NOMO-1 treated with DMSO at 0.1 percent for 48 hours (cell line): ENCODE data around the gene TOM1L2.

Experiments used
- DNase-seq: peaks from one replicate; lab custom pipeline; 2025; ENCODE audit not compliant: unreplicated experiment; lab: John Stamatoyannopoulos, UW

The TOM1L2 gene

GRCh38 chr17:17902376-17902775, 69.8 kb downstream of the TOM1L2 start:
- no peak for DNase-seq

DNA sequence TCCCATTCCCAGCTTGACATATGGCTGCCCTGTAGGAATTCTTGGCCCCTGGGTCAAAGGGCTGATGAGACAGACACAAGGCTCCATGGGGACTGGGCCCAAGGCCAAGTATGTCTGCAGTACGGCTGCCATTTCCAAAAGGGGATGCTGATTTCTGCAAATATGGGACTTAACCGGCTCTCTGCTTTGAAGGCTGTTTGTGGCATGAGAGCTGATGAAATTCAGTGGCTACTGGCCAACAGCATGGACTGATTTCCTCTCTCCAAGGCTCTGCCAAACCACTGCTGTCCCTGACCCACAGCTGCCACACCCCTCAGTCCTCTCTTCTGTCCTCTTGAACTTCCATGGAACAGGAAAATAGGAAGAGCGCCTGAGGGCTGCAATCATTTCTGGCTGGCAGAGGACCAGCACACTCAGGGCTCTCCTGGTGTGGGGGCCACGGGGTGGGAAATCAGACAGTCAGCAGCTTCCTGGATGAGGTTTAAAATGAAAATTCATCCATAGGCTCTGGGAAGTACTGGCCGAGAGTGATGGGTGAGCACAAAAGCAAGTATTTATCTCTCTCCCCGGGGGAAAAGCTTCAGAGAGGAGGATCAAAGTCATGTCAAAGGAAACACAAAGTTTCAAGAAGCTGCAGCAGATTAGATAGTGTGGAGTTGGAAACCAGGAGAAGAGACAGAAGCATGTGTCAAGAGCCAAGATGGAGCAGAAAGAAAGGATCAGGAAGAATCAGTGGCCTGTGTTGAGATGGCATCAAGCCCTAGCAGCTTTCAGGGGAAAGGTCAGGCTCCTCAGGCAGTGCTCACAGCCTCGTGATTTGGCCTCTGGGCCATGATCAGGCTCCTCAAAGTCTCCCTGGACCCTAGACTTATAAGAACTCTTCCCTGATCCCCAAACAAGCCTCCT, 71.3 kb downstream of the TOM1L2 start:
- DNase-seq: no peak

DNA sequence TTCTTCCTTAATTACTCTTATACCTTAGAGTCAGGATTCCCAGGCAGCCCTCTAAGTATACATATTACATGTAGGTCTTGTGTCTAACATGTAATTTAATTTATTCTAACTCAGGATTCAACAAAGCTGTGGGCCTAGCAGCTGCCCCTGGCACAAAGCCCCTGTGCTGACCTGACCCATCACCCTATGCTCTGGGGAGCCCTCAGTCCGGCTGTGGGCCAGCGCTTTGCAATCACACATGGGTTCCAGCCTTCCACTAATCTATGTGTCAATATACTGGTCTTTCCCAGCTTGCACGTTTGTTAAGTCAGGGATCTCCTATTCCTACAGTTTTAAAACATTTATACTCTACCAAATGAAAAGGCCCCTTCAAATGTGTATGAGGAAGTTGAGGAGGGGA, 72.7 kb downstream of the TOM1L2 start:
- DNase-seq: no peak

GRCh38 chr17:17898673-17899072, 73.5 kb downstream of the TOM1L2 start:
- DNase-seq: no peak

DNA sequence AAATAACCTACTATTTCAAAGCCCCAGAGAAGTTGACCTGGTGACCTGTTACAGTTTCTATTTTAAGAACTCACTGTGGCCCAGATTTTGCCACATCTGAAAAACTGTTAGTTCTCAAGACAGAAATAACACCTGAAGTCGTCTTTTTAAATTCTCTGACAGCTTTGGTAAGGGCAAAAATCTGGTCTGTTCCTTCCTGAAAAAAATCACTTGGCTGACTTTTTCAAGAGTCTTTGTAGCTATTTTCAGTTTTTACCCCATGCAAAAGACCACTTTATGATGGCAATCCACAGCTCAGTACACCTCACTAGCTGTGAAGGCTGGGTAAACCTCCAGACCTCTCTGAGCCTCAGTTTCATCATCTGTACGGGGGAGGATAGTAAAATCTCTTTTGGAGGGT, 74.8 kb downstream of the TOM1L2 start:
- no peak for DNase-seq

DNA sequence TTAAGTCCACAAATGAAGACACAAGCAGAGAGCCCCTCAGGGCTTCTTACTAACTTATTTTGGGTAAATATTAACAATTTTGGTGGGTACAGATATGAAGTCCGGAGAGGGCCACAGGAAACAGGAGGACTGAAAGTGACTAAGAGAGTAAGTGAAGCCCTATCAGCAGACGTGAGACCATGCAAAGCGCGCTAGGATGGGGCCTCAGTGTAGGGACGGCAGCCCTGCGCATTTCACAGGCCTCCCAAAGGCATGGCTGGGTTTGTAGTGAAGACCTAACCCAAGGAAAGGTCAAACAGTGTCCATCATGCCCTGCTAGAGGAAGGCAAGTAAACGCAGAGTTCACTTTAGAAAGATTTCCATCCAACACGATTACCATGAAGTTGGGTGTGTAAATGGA, 75.5 kb downstream of the TOM1L2 start:
- no peak for DNase-seq

DNA sequence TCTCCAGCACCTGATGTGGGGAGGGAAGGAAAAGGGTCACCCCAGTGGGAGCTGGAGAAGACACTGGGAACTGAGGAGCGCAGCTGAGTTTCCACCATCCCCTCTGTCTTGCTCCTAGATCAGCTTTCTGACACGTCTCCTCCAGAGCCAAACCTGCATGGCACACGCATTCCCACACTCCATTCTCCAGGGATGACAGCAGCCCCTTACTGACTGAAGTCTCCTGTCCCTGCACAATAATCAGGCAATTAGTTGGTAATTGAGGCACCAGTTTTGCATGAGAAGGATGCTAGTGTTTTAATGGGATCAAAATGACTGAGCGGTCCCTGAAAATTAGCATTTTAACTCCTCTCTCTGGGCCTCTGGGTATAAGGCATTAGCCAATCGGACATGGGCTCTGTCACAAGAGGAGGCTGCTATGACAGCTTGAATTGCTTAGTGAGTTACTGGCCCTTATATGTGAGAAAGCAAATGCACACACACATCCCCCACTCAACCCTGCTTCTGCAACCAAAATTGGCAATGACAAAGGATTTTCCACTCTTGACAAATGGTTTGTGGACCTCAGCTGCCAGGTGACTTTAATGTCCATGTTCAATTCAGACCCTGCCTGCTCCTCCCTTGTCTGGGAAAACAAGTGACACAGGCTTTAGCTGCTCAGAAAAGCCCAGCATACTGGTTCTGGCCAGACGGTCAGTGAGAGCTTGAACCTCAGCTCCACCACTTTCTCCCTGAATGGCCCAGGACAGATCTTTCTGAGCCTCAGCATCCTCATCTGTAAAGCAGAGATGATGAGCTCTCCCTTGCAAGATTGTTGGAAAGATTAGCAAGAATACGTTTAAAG, 78.2 kb downstream of the TOM1L2 start:
- DNase-seq: no peak

- DNase-seq: no peak
These were observed 79.5 kb downstream of the TOM1L2 start for GRCh38 chr17:17892731-17893130.

DNA sequence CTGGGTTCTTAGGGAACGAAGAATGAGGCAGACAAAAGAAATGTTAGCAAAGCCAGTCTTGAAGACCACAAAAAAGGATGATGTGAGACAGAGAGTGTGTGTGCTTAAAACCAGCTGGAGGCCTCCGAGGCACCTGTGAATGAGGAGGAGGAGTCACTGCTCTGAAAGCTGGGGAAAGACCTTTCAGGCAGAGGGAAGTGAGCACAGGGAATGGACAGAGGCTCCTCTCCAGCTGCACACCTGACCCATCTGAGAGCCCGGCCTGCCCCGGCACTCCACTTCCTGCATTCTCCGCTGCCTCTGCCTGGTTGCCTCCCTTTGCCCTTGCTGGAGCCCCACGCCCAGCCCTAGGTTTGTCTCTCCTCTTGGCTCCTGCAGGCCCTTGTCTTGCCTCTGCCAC, 80.2 kb downstream of the TOM1L2 start:
- DNase-seq: no peak

DNA sequence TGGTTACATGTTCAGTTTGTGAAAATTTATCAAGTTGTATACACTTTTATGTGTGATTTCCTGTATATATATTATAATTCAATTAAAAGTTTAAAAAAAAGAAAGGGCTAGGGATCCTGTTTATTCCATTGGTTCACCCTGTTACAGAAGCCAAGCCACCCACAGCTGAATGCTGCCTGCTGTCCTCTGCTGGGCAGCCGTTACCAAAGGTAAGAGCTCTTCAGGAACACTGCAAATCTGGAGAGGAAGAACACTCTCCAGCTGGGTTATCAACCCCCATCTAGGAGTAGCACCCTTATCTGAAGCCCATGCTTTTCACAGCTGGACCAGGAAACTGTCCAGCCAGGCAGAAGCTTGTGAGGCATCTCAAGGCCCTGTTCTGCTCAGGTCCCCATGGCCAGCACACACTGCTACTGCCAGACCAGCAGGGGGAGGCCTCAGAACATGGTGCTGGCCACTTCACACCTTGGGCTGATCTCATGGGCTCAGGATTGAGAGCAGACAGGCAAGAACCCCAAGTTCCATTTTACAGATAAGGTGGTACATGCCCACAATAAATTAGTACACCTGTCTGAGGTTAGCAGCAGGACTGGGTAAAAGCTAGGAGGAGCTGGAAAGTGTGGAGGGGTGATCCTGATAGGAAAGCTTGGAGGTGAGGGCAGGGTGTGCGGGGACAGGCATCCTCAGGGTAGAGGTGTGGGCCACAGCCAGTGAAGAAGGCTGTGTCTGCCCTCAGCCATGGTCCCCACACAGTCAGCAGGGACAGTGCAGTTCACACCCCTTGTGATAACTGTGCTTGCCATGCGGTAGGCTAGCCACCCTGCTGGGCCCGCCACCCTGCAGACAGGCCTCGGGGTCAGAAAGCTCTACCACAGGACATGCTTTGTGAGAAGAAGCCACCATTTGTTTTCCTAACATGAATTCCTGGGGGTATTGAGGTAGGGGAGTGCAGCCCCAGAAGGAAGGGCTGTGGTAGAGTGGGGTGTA, 81.1 kb downstream of the TOM1L2 start:
- peak; percentile 36 for DNase-seq

DNA sequence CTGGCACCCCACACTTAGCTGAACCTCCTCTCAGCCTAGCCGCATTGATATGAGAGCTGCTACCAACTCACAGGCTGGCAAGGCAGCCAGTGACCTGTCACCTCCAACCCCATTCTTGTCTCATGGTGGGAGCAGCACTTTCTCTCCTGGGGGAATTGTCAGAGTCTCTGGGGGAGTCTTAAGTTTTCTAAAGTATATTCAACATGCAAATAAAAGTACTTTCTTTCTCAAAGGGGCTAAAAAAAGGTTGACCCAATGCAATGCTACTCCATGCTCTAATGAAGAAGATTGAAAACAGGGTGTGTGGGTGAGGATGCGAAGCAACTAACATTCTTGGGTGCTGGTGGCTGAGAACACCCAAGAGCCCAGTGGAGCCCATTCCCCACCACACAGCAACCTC, 82.3 kb downstream of the TOM1L2 start:
- DNase-seq: no peak

DNA sequence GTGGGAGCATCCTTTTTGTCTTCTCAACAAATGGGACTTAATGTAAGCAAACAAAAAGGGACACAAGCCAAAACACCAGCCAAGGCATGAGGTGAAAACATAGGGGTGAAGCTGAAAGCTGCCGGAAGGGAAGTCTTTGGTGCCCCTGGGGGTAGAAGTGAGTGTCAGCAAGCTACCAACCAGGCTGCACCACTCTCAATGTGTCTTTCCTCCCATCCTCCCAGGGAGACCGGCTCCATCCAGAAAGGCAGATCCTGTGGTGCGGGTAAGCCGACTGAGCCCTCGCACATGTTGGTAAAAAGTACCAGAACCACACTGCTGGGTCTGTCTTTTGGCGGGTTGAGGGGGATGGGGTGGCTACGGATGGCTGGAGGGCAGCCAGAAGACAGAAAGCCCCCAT, 83.4 kb downstream of the TOM1L2 start:
- no peak for DNase-seq

GRCh38 chr17:17888371-17888770, 83.8 kb downstream of the TOM1L2 start:
- no peak for DNase-seq

GRCh38 chr17:17887752-17888304, 84.4 kb downstream of the TOM1L2 start:
- no peak for DNase-seq

- DNase-seq: no peak
These were observed 85.5 kb downstream of the TOM1L2 start for GRCh38 chr17:17886726-17887125.

- DNase-seq: no peak
These were observed 86.0 kb downstream of the TOM1L2 start for GRCh38 chr17:17886226-17886625.

DNA sequence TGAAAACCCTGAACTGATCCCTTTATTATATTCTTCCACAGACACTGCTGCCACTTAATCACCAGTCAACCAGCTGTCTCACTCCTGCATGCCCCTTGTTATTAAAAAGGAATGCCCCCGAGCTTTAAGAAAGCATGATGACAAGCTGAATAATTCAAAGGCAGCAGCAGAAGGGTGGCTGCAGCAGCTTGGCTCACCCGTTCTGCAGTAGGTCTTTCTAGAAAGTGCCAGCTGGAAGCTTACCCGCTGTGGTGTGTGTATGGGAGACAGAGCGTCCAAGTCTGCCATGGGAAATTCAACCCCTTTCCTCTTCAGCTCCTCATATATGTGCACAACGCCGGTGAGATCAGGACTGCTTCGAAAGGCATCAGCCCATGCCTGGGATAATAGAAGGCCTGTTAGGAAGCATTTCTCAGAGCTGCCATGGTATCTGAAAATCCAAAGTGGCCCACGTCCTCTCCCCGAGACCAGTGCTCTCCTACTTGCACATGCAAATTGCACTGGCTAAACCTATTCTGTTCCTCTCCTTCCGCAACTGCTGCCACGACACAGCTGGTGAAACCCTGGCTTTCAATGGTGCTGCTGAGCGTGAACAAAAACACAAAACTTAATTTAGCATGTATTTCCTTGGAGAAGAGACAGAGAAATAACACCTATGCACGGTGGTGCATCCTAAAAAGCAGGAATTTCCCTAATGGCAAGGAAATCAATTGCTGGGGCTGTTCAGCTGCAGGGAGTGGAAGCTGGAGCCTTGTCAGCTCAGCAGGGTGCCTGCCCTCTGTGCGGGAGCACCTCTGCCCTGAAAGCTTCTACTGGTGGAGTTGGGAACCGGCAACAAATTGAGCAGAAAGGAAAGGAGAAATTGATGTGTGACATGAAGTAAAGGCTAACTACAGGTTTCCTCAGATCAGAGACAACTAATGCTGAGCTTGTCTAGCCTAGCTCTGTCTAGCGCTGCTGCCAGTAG, 87.5 kb downstream of the TOM1L2 start:
- DNase-seq: no peak

- DNase-seq: no peak
These were observed 88.4 kb downstream of the TOM1L2 start for GRCh38 chr17:17883801-17884200.

- no peak for DNase-seq
These were observed 90.1 kb downstream of the TOM1L2 start for GRCh38 chr17:17882082-17882581.
